HG03280 (cell line): ENCODE data around the gene APOBEC4.
A peak's percentile ranks its signal among the peaks of the same experiment; 100 is the strongest.

Experiments
- ATAC-seq: cut with Tn5 transposase; IDR thresholded peaks from one replicate; pipeline ENCODE4 v1.9.1; 2021; ENCODE audit warnings: mild to moderate bottlenecking, moderate library complexity; ENCODE audit not compliant: unreplicated experiment

APOBEC4 gene

DNA sequence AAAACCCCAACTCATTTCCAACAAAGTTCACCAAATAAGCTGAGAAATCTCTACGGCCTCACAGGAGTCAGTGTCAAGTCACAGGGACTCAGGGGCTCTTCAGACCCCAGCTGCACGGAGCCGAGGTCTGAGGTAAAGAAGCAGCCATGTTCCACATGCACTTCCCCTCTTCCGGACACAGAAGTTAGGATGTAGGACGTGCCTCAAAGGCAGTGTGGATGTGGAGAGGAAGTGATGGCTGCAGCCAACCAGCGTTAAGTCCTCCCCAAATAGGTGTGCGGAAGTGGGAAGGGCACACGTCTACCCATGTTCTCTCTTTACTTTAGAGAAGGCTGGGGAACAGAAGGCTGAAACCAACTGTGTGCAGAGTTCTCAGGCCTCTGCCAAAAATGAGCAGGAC is 48.3 kb downstream of the APOBEC4 start:
- ATAC-seq = peak; percentile 33

GRCh38 chr1:183604038-183604808 is 48.9 kb downstream of the APOBEC4 start:
- ATAC-seq = peak; percentile 53

DNA sequence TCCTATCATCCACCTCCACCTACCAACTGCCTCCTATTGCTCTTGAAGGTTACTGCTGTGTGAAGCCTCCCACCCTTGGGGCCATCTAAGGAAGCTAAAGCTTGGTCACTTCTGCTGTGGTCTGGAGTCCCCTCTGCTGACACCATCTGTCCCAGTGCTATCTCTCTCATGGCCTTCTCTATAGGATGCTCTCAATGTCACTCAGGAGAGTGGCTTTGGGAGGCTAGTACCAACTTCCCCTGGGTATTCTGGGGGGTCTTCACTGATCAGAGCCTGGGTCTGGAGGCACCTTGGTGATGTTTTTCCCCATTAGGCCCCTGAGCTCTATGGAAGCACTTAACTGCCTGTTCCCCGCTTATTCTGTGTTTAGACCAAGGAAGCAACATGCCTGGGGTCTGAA is 50.6 kb downstream of the APOBEC4 start:
- no peak for ATAC-seq

DNA sequence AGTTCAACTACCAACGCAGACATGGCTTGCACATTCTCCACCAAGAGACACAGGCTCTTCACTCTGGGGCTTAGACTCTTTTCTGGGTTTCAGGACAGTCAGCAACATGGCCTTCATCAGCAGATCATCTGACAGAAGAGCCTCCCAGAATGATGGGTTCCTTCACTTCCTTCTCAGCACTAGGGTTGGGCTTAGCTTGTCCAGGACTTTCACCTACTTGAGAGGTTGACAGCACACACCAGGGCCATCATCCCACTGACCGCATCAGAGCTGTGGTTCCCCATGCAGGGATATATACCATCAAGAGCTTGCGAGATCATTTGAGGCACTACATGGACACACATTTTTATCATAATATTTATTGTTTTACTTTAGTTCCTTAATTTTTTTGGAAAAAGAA is 52.5 kb downstream of the APOBEC4 start:
- ATAC-seq = no peak

GRCh38 chr1:183600136-183600535 is 53.0 kb downstream of the APOBEC4 start:
- no peak for ATAC-seq

GRCh38 chr1:183598386-183598785 is 54.7 kb downstream of the APOBEC4 start:
- no peak for ATAC-seq

GRCh38 chr1:183597656-183598347 is 55.3 kb downstream of the APOBEC4 start:
- no peak for ATAC-seq

- ATAC-seq = no peak
These were observed 56.6 kb downstream of the APOBEC4 start for GRCh38 chr1:183596500-183596899.
